Neural progenitor cell (in vitro differentiated cells): Measurements from ENCODE around the gene RAD51B. TPM values are rescaled to one million over a fixed set of nuclear protein-coding genes. Genes with fewer than 3 reads are reported as not detected.

ENCODE experiments used
- DNase-seq: peaks from one replicate; pipeline ENCODE4 v3.0.0-alpha.2; 2016; ENCODE audit warnings: low spot score
- H2AFZ ChIP-seq: fragments of 200-600 bp; sonication (generic); replicated peaks from 2 replicates; pipeline ENCODE4 v1.6.1; 2016; ENCODE audit warnings: antibody characterized with exemption
- H3F3A ChIP-seq: fragments of 200-600 bp; sonication (generic); 2 replicates; pipeline ENCODE4 v1.6.1; 2016; ENCODE audit warnings: antibody characterized with exemption, low read depth
- H3K27ac ChIP-seq: fragments of 200-600 bp; sonication (generic); 2 replicates; pipeline ENCODE4 v1.5.1; 2016; ENCODE audit warnings: mild to moderate bottlenecking
- H3K27me3 ChIP-seq: fragments of 200-600 bp; sonication (generic); 2 replicates; pipeline ENCODE4 v1.6.1; 2016; ENCODE audit warnings: mild to moderate bottlenecking, moderate library complexity
- H3K36me3 ChIP-seq: fragments of 200-600 bp; sonication (generic); 2 replicates; pipeline ENCODE4 v1.5.1; 2016
- H3K4me1 ChIP-seq: fragments of 200-600 bp; sonication (generic); 2 replicates; pipeline ENCODE4 v1.6.1; 2016; ENCODE audit warnings: mixed run types
- H3K4me2 ChIP-seq: fragments of 200-600 bp; sonication (generic); 2 replicates; pipeline ENCODE4 v1.6.1; 2016
- H3K4me3 ChIP-seq: fragments of 200-600 bp; sonication (generic); 2 replicates; pipeline ENCODE4 v1.5.1; 2016
- H3K79me2 ChIP-seq: fragments of 200-600 bp; sonication (generic); 2 replicates; pipeline ENCODE4 v1.6.1; 2016; ENCODE audit warnings: low read depth
- H3K9ac ChIP-seq: fragments of 200-600 bp; sonication (generic); 2 replicates; pipeline ENCODE4 v1.6.1; 2016
- H3K9me3 ChIP-seq: fragments of 200-600 bp; sonication (generic); 2 replicates; pipeline ENCODE4 v1.5.1; 2016; ENCODE audit warnings: low read depth
- H4K20me1 ChIP-seq: fragments of 200-600 bp; sonication (generic); 2 replicates; pipeline ENCODE4 v1.6.1; 2016; ENCODE audit warnings: low read depth
- H3K27ac Mint-ChIP-seq: 3 replicates; pipeline ENCODE4 v1.8.0; 2021; ENCODE audit warnings: mixed read lengths
- H3K27me3 Mint-ChIP-seq: 2 replicates; pipeline ENCODE4 v1.8.0; 2022; ENCODE audit warnings: low read depth, mild to moderate bottlenecking, inconsistent platforms, moderate library complexity, mixed read lengths; ENCODE audit not compliant: insufficient read depth
- H3K36me3 Mint-ChIP-seq: 3 replicates; pipeline ENCODE4 v1.8.0; 2021; ENCODE audit warnings: mixed read lengths
- H3K4me1 Mint-ChIP-seq: 3 replicates; pipeline ENCODE4 v1.8.0; 2021; ENCODE audit warnings: mixed read lengths
- H3K4me3 Mint-ChIP-seq: 3 replicates; pipeline ENCODE4 v1.8.0; 2021; ENCODE audit warnings: mild to moderate bottlenecking, moderate library complexity, mixed read lengths
- H3K9me3 Mint-ChIP-seq: 3 replicates; pipeline ENCODE4 v1.8.0; 2020; ENCODE audit warnings: mixed read lengths
- EZH2 ChIP-seq: fragments of 200-600 bp; sonication (generic); IDR thresholded peaks from 2 replicates; pipeline ENCODE4 v1.6.1; 2017; ENCODE audit warnings: antibody characterized with exemption, mild to moderate bottlenecking, moderate library complexity
- EZH2phosphoT487 ChIP-seq: fragments of 200-600 bp; sonication (generic); IDR thresholded peaks from 2 replicates; pipeline ENCODE4 v1.6.1; 2017; ENCODE audit warnings: antibody characterized with exemption
- total RNA-seq: library from RNA; depleted of rRNA; stranded (reverse); fragments of >200 nt; gene quantifications from 2 replicates; pipeline ENCODE4 v1.2.3, GENCODE V29; 2015; ENCODE audit warnings: low replicate concordance
- TF ChIP-seq, protein P1 (sequence below): fragments of 200-600 bp; sonication (generic); IDR thresholded peaks from 2 replicates; pipeline ENCODE4 v1.5.1; 2017; ENCODE audit warnings: antibody characterized with exemption, mild to moderate bottlenecking

Gene RAD51B
- total RNA-seq, 1 donor from 2014 or later, result 50.5 TPM

GRCh38 chr14:68643673-68644072 is 824.1 kb downstream of the RAD51B start:
- Mint-ChIP-seq H3K9me3 (peaks cover 40% of the 10 kb centered on the region), H3K4me3 (no peak overlapping the region), H3K36me3 (peaks cover 12% of the 10 kb centered on the region), H3K27ac (no peak overlapping the region), H3K4me1 (peaks cover 5% of the 10 kb centered on the region), H3K27me3 (peaks cover 2% of the 10 kb centered on the region)
- TF ChIP-seq EZH2 (no peak), EZH2phosphoT487 (no peak)
- TF ChIP-seq, protein P1, sequence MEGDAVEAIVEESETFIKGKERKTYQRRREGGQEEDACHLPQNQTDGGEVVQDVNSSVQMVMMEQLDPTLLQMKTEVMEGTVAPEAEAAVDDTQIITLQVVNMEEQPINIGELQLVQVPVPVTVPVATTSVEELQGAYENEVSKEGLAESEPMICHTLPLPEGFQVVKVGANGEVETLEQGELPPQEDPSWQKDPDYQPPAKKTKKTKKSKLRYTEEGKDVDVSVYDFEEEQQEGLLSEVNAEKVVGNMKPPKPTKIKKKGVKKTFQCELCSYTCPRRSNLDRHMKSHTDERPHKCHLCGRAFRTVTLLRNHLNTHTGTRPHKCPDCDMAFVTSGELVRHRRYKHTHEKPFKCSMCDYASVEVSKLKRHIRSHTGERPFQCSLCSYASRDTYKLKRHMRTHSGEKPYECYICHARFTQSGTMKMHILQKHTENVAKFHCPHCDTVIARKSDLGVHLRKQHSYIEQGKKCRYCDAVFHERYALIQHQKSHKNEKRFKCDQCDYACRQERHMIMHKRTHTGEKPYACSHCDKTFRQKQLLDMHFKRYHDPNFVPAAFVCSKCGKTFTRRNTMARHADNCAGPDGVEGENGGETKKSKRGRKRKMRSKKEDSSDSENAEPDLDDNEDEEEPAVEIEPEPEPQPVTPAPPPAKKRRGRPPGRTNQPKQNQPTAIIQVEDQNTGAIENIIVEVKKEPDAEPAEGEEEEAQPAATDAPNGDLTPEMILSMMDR, result no peak
- H3K27ac ChIP-seq, result no peak overlapping the region
- H3K4me3 ChIP-seq, result no peak overlapping the region
- H3K9me3 ChIP-seq, result peaks cover 7% of the 10 kb centered on the region
- H3F3A ChIP-seq, result peaks cover 4% of the 10 kb centered on the region
- no peaks in the 10 kb centered on the region for H3K27me3 ChIP-seq
- no peaks in the 10 kb centered on the region for H3K79me2 ChIP-seq
- H4K20me1 ChIP-seq, result no peaks in the 10 kb centered on the region
- peaks cover 4% of the 10 kb centered on the region for H3K4me1 ChIP-seq
- DNase-seq, result no peak
- H3K36me3 ChIP-seq, result no peaks in the 10 kb centered on the region
- no peak overlapping the region for H3K9ac ChIP-seq
- no peak overlapping the region for H3K4me2 ChIP-seq
- no peak overlapping the region for H2AFZ ChIP-seq

GRCh38 chr14:68644101-68644500 is 824.5 kb downstream of the RAD51B start:
- H3F3A ChIP-seq, result peaks cover 4% of the 10 kb centered on the region
- H3K4me3 Mint-ChIP-seq, result no peak overlapping the region
- DNase-seq, result no peak
- no peaks in the 10 kb centered on the region for H3K36me3 ChIP-seq
- H3K4me1 Mint-ChIP-seq, result peaks cover 9% of the 10 kb centered on the region
- peaks cover 12% of the 10 kb centered on the region for H3K36me3 Mint-ChIP-seq
- no peak overlapping the region for H3K4me2 ChIP-seq
- peaks cover 40% of the 10 kb centered on the region for H3K9me3 Mint-ChIP-seq
- H3K9me3 ChIP-seq, result peaks cover 7% of the 10 kb centered on the region
- no peak overlapping the region for H3K4me3 ChIP-seq
- no peak overlapping the region for H2AFZ ChIP-seq
- no peaks in the 10 kb centered on the region for H3K4me1 ChIP-seq
- no peak overlapping the region for H3K9ac ChIP-seq
- no peaks in the 10 kb centered on the region for H4K20me1 ChIP-seq
- no peaks in the 10 kb centered on the region for H3K79me2 ChIP-seq
- H3K27me3 ChIP-seq, result no peaks in the 10 kb centered on the region
- TF ChIP-seq, protein P1, result no peak
- TF ChIP-seq EZH2 (no peak), EZH2phosphoT487 (no peak)
- peaks cover 2% of the 10 kb centered on the region for H3K27me3 Mint-ChIP-seq
- no peak overlapping the region for H3K27ac Mint-ChIP-seq
- no peak overlapping the region for H3K27ac ChIP-seq

GRCh38 chr14:68645371-68645770 is 825.8 kb downstream of the RAD51B start:
- no peaks in the 10 kb centered on the region for H3K4me1 ChIP-seq
- peaks cover 12% of the 10 kb centered on the region for H3K36me3 Mint-ChIP-seq
- H3K9ac ChIP-seq, result no peak overlapping the region
- H3K36me3 ChIP-seq, result no peaks in the 10 kb centered on the region
- H3K4me3 ChIP-seq, result no peak overlapping the region
- H3K9me3 ChIP-seq, result peaks cover 6% of the 10 kb centered on the region
- peaks cover 13% of the 10 kb centered on the region for H3K4me1 Mint-ChIP-seq
- no peak overlapping the region for H3K27ac ChIP-seq
- H3K4me2 ChIP-seq, result no peak overlapping the region
- H3K27ac Mint-ChIP-seq, result no peak overlapping the region
- H2AFZ ChIP-seq, result no peak overlapping the region
- TF ChIP-seq EZH2 (no peak), EZH2phosphoT487 (no peak)
- TF ChIP-seq, protein P1, result no peak
- H3K79me2 ChIP-seq, result no peaks in the 10 kb centered on the region
- peaks cover 4% of the 10 kb centered on the region for H3K27me3 Mint-ChIP-seq
- H3F3A ChIP-seq, result peaks cover 4% of the 10 kb centered on the region
- H3K9me3 Mint-ChIP-seq, result peaks cover 38% of the 10 kb centered on the region
- H4K20me1 ChIP-seq, result no peaks in the 10 kb centered on the region
- H3K4me3 Mint-ChIP-seq, result no peak overlapping the region
- no peak for DNase-seq
- H3K27me3 ChIP-seq, result no peaks in the 10 kb centered on the region
